ENCODE measurements around the gene TRPT1. TPM values are rescaled to one million over a fixed set of nuclear protein-coding genes. Genes with fewer than 3 reads are reported as not detected.
A peak's percentile ranks its signal among the peaks of the same experiment; 100 is the strongest.

Gene TRPT1
- total and polyA plus RNA-seq, 2 experiments from 2014 or later: 36.9 to 52.2 TPM

- peaks cover 41% of the 10 kb centered on the region for H3F3A ChIP-seq (replicated peaks; ENCODE audit: low read depth)
- peak overlapping the region; percentile 96 for H3K27ac ChIP-seq (ENCODE audit: low read depth)
- Mint-ChIP-seq H3K9me3 (no peaks in the 10 kb centered on the region), H3K27ac (peak overlapping the region; percentile 94), H3K4me1 (peaks cover 40% of the 10 kb centered on the region), H3K36me3 (ENCODE audit: low read depth) (peaks cover 8% of the 10 kb centered on the region), H3K4me3 (peak overlapping the region; percentile 88), H3K27me3 (ENCODE audit: insufficient read depth, low read depth, poor library complexity) (peaks cover 30% of the 10 kb centered on the region)
- H3K79me2 ChIP-seq (replicated peaks; ENCODE audit: insufficient read depth): peaks cover 36% of the 10 kb centered on the region
- peak; percentile 9 for ATAC-seq
- no peaks in the 10 kb centered on the region; the same call in none of the 2 replicates for H4K20me1 ChIP-seq (replicated peaks; ENCODE audit: insufficient read depth)
- peak overlapping the region; percentile 100; the same call in 1 of the 2 replicates for H3K4me3 ChIP-seq
- H3K4me1 ChIP-seq (ENCODE audit: insufficient read depth): peaks cover 38% of the 10 kb centered on the region
- peak; percentile 68 for DNase-seq (ENCODE audit: low spot score)
- no peak overlapping the region for H2AFZ ChIP-seq
- peak overlapping the region; percentile 100 for H3K4me2 ChIP-seq
- TF ChIP-seq JUNB (IDR thresholded peaks at IDR 0.05; ENCODE audit: unreplicated experiment) (no peak), ZNF114 (CRISPR knock-in tag; IDR thresholded peaks at IDR 0.05) (no peak), ZNF462 (CRISPR knock-in tag; IDR thresholded peaks at IDR 0.05) (no peak), STAT1 (IDR thresholded peaks at IDR 0.05; ENCODE audit: unreplicated experiment) (no peak), EZH2 (IDR thresholded peaks at IDR 0.05; ENCODE audit: low read depth, unreplicated experiment) (no peak), CTCF (conservative IDR thresholded peaks at IDR 0.05; ENCODE audit: low read depth in 2 of 2) (no peak), EZH2phosphoT487 (IDR thresholded peaks at IDR 0.05; ENCODE audit: unreplicated experiment) (no peak), NANOG (IDR thresholded peaks at IDR 0.05; ENCODE audit: borderline replicate concordance) (no peak), ZNF331 (CRISPR knock-in tag; IDR thresholded peaks at IDR 0.05; ENCODE audit: low read depth) (no peak), CREB1 (CRISPR knock-in tag; IDR thresholded peaks at IDR 0.05; ENCODE audit: low read depth) (no peak), POLR2AphosphoS5 (IDR thresholded peaks at IDR 0.05; ENCODE audit: low read depth) (no peak; the same call in 1 of the 2 replicates)
- TF ChIP-seq, protein P1, sequence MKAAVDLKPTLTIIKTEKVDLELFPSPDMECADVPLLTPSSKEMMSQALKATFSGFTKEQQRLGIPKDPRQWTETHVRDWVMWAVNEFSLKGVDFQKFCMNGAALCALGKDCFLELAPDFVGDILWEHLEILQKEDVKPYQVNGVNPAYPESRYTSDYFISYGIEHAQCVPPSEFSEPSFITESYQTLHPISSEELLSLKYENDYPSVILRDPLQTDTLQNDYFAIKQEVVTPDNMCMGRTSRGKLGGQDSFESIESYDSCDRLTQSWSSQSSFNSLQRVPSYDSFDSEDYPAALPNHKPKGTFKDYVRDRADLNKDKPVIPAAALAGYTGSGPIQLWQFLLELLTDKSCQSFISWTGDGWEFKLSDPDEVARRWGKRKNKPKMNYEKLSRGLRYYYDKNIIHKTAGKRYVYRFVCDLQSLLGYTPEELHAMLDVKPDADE (IDR thresholded peaks at IDR 0.05): no peak
- TF ChIP-seq, protein P2, sequence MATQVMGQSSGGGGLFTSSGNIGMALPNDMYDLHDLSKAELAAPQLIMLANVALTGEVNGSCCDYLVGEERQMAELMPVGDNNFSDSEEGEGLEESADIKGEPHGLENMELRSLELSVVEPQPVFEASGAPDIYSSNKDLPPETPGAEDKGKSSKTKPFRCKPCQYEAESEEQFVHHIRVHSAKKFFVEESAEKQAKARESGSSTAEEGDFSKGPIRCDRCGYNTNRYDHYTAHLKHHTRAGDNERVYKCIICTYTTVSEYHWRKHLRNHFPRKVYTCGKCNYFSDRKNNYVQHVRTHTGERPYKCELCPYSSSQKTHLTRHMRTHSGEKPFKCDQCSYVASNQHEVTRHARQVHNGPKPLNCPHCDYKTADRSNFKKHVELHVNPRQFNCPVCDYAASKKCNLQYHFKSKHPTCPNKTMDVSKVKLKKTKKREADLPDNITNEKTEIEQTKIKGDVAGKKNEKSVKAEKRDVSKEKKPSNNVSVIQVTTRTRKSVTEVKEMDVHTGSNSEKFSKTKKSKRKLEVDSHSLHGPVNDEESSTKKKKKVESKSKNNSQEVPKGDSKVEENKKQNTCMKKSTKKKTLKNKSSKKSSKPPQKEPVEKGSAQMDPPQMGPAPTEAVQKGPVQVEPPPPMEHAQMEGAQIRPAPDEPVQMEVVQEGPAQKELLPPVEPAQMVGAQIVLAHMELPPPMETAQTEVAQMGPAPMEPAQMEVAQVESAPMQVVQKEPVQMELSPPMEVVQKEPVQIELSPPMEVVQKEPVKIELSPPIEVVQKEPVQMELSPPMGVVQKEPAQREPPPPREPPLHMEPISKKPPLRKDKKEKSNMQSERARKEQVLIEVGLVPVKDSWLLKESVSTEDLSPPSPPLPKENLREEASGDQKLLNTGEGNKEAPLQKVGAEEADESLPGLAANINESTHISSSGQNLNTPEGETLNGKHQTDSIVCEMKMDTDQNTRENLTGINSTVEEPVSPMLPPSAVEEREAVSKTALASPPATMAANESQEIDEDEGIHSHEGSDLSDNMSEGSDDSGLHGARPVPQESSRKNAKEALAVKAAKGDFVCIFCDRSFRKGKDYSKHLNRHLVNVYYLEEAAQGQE (IDR thresholded peaks at IDR 0.05; ENCODE audit: unreplicated experiment): no peak
- no peaks in the 10 kb centered on the region for H3K9me2 ChIP-seq (ENCODE audit: insufficient read depth)
- H3K36me3 ChIP-seq (ENCODE audit: insufficient read depth): no peaks in the 10 kb centered on the region
- no peaks in the 10 kb centered on the region for H3K27me3 ChIP-seq (ENCODE audit: insufficient read depth)
Measured at GRCh38 chr11:64248578-64248977, 22.6 kb upstream of the TRPT1 start.
